GM19035 (cell line): Measurements from ENCODE around the gene LDHAL6A.

Experiments
- ATAC-seq: cut with Tn5 transposase; IDR thresholded peaks from one replicate; pipeline ENCODE4 v1.9.1; 2021; ENCODE audit not compliant: unreplicated experiment

The LDHAL6A gene

DNA sequence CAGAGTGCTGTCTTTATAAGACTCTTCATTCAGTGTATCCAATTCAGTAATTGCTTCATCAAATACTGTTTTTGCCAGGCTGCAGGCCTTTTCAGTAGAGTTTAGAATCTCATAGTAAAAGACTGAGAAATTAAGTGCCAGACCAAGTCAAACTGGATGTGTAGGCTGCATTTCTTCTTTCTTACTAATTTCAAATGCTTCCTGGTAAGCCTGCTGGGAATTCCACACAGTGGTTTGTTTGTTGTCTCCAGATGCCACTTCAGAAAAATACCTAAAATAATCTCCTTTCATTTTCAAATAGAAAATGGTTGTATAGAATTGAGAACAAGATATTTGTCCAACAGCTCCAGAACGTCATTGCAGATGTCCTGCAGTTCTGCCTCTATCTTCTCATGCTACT, 34.7 kb downstream of the LDHAL6A start:
- no peak for ATAC-seq

DNA sequence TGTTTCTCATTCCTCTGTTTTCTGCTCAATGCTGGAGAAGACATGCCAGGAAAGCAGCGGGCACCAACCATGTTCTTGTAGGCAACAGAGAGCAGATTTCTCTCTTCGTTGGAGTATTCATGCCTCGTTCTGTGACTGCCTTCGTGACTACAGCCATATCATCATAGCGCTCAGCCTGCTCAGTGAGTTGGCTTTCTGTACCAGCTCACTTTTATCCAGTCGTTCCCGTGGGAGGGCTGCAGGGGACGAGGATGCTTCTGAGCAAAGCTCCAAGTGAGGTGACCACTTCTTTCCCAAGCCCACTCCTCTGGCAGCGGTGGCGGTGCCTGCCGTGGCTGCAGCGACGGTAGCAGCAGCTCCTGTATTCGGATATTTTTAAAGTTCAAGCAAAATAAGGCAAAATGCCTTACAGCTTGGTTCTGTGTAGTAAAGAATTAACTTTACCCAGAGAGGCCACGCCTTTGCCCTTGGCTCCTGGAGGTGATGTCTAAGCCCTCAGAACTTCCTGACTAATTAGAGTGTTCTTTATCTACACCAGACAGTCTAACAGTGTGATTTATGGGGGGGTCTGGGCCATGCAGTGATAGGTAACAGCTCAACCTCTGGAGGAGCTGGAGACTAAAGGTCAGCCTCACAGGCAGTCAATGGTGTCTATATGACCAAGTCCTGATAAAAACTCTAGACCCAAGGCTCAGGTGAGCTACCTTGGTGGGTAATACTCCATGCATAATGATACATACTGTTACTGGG, 35.3 kb downstream of the LDHAL6A start:
- no peak for ATAC-seq

DNA sequence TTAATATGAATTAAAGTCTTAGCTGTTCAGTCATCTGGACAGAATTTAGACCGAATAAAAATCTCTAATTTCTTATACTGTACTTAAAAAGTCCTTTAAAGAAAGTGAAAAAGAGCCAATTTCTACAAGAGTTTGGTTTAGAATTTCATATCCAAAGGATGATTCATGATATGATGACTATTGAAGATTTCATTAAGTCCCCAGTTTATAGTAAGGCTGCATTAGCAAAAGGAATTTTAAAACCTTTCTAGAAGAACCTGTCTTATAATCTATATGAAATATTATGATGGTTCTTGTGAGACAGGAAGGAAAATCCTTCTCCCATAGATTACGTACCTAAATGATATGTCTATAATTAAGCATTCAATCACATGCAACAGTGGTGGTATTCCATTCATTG, 36.3 kb downstream of the LDHAL6A start:
- no peak for ATAC-seq

DNA sequence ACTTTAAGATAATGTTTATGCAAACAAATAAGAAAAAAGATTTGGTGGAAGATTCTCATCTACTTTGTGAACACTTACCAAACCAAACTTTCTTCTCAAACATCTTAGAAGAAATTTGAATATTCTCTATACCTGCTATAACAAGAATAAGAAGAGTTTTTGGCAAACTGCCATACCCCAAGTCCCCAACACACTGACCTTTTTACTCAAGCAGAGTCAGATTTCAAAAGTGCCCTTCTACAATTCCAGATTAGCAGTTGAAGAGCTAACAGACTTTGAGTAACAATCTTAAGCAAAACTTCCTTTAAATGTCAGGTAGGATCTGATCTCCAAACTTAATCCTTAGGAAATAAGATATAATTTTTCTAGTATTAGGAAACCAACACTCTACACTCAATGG, 37.2 kb downstream of the LDHAL6A start:
- ATAC-seq: no peak

DNA sequence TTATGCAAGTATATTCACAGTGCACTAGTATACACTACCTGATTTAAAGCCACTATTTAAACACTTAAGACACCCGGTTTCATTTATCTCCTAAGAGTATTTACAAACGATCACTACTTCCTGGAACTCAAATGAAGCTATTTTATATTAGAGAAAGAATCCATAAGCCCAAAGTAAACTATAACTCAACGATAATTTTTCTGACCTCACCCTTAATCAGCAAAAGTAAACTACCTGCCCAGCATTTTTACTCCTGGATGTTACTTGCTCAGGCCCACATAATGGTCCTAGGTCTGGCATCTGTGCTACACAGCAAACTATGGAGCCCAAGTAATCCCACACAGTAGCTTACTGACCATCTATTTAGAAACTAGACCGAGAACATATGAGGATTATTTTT, 37.7 kb downstream of the LDHAL6A start:
- no peak for ATAC-seq

DNA sequence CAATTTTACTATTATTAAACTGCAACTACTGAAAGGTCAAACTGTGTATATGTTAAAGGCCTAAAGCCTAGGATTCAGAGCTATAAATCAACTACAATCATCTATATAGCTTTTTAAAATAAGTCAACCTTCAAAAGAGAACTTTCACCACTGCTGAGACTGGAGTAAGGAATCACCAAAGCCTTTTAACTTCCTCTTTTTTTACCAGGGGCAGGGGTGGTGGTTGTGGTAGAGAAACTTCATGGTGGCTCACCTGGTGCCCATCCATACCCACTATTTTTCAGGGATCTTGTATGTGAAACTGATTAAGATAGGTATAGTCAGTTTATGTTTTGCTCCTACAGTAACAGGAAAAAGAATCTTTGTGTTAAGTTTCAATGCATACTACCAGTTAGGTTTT, 39.6 kb downstream of the LDHAL6A start:
- ATAC-seq: no peak

DNA sequence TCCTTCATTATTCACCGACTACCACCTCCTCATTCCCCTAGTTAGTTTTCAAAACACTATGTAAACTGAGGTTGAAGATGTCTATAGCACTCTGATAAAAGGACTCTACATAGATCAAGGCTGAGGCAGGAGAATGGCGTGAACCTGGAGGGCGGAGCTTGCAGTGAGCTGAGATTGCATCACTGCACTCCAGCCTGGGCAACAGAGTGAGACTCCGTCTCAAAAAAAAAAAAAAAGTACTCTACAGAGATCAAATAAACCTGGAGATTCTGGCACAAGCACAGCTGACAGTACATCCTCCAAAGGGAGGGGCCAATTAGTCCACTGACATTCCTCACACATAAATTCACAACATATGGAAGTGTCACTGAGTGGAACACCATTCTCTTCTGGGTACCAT, 40.0 kb downstream of the LDHAL6A start:
- ATAC-seq: no peak

DNA sequence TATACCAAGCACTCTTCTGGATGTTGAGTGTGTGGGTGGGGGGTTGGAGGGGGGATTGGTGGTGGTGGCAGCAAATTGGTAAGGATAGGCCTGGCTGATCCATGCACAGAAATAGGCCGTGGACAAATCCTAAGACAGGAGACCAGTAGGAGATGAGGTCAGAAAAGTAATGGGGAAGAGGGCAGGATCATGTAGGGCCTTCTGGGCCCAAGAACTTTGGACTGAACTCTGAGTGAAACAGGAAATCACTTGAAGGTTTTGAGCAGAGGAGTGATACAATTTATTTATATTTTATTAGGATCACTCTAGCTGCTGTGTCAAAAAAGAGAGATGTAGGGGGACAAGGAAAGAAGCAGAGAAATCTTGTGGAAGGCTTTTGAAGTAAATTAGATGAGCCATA, 42.4 kb downstream of the LDHAL6A start:
- no peak for ATAC-seq

DNA sequence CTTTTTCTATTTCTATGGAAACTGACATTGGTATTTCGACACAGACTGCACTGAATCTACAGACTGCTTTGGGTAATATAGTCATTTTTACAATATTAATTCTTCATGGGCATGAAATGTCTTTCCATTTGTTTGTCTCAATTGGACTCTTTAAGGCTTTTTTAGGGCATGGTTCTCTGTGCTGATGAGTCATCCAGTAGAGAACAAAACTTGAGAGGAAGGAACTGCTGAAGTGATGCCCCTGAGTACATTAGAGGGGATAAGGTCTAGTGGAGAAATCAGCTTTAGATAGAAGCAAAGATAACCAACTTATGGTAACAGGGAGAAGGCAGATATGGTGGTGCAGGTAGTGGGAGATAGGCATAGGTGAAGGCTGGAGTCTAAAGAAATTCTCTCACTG, 46.0 kb downstream of the LDHAL6A start:
- ATAC-seq: no peak

DNA sequence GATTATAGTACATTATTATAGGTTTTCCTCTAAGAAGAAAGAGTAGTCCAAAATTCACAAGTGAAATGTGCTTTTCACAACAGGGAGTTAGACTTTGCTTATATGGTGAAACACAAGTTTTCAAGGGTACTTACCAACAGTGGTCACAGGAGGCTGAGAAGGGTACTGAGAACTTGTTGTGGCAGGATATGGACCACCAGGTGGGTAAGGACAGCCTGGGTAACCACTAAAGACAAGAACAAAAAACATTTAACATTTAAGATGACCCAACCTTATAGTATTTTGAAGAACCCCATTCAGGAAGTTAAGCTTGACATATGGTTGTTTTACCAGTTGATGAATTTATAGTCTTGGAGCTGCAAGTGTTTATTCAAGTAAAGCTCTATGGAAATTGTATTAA, 46.7 kb downstream of the LDHAL6A start:
- ATAC-seq: no peak

DNA sequence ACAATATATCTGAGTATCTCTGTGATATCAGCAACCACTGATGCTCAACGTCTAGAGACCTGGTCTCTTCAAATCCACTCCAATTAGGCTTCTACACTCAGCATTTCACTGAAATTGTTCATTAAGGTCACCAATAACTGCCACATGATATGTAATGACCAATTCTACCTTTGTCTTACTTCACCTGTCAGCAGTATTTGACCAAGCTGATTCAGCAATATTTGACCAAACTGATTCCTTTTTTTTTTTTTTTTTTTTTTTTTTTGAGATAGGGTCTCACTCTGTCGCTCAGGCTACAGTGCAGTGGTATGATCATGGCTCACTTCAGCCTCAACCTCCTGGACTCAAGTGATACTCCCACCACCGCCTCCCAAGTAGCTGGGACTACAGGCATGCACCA, 65.5 kb downstream of the LDHAL6A start:
- no peak for ATAC-seq

DNA sequence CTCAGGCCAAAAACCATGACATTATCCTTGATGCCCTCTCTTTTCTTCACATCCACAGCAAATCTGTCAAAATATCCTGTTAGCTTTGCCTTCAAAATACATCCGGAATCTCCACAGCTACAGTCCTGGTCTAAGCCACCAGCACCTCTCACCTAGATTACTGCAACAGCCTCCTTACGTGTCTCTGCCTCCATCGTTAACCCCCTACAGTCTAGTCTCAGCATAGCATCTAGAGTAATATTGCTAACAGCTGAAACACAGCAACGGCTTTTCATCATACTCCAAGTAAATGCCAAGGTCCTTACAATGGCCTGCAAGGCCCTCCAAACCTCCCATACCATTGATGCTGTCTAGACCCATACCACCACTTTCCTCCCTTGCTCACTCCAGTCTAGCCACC, 66.7 kb downstream of the LDHAL6A start:
- no peak for ATAC-seq

DNA sequence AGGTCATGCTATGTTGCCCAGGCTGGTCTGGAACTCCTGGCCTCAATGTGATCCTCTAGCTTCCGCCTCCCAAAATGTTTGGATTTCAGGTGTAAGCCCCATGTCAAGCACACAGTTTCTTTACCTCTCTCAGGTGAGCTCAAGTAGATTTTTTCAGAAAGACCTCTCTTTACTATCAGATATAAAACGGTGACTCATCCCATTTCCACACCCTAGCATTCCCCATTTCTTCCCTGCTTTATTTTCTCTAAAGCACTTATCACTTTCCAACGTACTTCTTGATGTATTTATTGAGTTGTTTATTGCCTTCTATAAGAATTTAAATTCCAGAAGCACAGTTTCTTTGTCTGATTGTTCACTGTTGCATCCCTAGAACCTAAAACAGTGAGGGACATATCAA, 67.4 kb downstream of the LDHAL6A start:
- ATAC-seq: no peak

DNA sequence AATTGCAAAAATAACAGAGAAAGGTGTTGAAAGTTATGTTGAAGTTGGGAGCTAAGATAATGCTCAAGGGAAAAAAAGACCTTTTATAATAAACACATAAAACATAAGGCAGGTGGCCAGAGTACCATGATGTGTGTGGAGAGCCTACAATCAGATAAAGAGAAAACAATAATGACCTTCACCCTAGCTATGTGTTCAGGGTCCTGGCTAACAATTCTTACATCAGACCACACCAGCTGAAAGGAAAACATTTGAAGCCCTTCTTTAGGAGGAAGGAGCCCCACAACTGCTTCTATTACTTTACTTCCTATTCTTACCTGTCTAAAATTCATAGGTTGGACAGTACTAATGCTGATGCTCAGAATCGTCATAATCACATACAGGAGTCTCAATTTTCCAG, 68.6 kb downstream of the LDHAL6A start:
- ATAC-seq: no peak

DNA sequence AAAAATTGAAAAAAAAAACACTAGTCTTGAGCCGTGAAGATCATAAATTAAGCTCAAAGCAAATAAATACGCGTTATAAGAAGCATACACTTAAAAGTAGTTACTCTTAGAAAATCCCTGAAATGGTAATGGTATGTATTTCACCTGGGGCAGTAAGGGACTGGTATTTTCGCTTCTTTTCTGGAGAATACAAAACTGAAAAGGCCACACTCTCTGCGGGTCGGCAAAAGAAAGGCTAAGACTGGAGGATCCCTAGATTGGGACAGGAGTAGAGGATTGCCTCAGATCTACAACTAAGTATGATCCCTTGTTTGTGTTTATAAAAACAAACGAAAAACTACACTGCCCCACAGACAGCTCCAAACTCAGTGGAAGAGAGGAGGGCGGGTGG, 70.5 kb downstream of the LDHAL6A start:
- no peak for ATAC-seq

DNA sequence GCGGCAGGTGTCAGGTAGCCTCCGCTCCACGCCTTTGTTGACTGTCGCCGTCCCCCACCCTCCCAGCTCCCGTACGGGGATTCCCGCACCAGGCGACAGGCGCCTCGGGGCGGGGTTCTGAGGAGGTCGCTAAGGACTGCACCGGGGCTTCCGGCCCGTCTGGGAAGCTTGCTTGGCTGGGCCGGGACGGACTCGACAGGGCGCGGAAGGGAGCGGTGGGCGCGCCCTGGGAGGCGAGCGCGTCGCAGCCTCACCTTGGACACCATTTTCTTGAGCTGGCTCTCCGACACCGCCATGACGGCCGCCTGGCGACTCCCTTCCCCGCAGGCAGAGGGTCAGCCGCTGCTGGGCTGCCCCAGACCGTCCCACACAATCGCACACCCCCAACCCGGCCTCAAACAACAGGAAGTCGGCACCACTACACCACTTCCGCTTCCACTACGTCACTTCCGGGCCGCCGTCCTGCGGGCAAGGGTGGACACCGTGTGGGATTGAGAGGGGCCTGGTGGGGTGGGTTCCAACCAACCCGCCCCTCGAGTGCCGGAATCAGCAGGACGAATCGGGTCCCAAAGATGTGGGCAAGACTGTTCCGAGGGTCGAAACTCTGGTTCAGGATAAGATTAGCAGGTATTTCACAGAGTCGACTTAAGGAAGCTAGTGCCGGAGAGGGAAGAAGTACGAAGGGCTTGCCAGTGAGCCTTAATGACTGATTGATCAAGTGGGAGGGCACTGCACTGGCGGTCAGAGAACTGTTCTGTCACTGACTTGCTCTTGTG, 71.1 kb downstream of the LDHAL6A start, which contains the start of gene TSG101:
TSG101 (minus strand) TSS at position 422 of the 776 bp plus-strand sequence; CDS start at position 296, 126 bp downstream.
- ATAC-seq: peak; percentile 93

DNA sequence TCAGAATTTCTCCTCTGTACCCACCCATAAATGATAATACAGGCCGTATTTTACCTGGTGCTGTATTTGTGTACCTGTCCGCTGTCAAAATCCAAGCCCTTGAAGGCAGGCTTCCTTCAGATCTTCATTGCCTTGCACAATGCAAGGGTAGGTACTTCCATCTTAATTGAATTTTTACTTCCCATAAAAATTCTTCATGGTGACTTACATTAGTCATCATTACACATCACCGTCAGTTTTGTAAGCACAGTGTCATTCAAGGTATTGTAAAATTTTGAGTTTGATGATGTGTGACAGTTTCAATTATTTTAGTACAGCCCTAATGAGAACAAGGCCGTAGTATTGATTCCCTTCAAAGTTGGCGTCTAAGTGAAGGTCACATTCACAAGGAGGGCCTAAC, 71.9 kb downstream of the LDHAL6A start:
- no peak for ATAC-seq
